HG02623 (cell line): ENCODE data around the gene THAP7.

Experiments
- ATAC-seq: cut with Tn5 transposase; IDR thresholded peaks from one replicate; pipeline ENCODE4 v1.9.1; 2021; ENCODE audit warnings: moderate library complexity; ENCODE audit not compliant: unreplicated experiment

THAP7 gene

DNA sequence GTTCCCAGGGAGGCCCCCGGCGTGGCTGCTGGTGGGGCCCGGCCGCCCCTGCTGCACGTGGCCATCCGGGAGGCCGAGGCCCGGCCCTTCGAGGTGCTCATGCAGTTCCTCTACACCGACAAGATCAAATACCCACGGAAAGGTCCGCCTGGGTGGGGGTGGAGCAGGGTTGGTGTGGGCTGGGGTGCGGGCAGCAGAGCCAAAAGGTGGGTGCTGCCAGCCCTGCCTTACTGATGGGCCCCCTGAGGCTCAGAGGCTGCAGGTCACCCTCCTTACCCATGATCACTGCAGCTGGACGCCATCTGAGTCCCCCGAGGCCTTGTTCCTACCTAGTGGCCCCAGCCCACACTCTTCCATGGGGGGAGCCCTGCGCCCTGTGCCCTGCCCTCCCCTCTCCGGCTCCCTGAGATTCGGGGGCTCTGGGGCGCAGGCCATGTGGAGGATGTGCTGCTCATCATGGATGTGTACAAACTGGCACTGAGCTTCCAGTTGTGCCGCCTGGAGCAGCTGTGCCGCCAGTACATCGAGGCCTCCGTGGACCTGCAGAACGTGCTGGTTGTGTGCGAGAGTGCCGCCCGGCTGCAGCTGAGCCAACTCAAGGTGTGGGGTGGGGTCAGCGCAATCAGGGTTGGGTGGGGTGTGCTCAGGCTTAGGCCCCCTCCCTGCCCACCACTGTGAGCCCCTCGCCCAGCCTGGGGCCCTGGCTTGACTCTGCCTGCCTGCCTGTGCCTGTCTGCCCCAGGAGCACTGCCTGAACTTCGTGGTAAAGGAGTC is 7.6 kb downstream of the THAP7 start:
- ATAC-seq, result no peak

DNA sequence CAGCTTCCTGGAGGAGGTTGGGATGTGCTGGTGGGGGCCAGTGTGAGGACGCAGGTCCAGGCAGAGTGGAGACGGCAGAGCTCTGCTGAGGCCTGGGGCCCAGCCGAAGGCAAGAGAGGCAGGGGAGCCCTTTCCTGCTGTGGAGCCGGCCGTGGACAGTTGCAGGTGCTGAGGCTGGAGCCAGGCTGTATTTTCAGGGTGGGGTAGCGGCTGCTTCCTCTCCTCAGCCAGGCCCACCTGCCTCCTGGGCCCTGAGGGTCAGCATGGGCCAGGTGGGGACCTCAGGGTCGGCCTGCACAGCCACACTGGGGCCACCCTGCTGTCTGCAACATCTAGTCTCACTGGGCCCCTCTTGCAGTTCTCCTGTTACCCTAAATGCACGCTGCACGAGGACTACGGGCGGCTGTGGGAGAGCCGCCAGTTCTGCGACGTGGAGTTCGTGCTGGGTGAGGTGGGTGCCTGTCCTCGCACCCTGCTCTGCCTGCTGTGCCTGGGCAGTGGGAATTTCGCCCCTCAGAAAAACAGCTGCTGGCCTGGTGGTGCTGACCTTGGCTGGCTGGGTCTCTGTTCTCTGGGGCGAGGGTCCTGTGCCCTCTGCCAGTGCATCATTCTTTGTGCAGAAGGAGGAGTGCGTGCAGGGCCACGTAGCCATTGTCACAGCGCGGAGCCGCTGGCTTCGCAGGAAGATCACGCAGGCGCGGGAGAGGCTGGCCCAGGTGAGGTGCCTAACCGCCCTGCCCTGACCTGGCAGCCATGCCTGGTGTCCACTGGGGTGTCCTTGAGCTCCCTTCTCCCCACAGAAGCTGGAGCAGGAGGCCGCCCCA is 8.4 kb downstream of the THAP7 start:
- no peak for ATAC-seq

DNA sequence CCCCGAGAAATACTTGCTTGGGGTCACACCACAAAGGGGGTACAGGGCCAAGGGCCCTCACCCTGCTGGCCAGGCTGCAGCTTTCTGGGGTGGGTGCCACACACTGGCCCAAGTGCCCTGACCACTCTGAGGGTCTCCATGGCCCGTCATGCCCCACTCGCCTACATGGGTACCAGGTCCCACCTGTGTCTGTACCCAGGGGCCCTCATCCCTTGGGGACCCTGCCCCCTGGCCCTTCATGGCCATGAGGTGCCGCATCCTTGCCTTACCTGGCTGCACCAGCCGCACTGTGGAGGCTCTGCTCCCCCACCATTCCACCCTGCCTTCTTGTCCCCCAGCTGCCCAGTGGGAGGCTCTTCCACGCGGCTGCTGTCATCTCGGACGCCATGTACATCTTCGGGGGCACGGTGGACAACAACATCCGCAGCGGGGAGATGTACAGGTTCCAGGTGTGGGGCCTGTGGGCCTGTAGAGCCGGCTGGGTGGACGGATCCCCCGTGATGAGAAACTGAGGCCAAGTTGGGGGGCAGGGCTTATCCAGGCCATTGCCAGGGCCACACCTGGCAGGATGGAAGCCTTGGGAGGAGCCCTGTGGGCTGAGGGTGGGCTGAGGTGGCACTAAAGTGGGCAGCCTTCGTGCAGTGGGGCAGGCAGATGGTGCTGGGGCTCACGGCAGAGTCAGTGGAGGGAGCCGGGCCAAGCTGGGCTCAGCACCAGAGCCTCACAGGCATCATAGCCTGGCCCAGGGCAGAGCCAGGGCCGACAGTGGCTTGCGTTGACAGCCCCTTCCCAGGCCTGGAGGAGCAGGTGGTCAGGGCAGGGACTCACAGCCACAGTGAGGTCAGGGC is 9.2 kb downstream of the THAP7 start:
- no peak for ATAC-seq

DNA sequence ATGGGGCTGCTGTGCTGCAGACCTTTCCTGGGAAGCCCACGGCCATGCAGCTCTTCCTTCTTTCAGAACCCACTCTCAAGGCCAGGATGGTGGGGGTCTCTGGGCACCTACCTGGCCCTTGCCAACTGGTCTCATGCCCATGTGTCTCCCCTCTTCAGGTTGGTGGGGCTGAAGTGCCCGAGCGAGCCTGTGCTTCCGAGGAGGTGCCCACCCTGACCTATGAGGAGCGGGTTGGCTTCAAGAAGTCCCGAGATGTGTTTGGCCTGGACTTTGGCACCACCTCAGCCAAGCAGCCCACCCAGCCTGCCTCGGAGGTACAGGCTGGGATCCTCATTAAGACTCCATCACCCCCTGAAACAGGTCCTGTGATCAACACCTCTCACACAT is 9.9 kb downstream of the THAP7 start:
- no peak for ATAC-seq

DNA sequence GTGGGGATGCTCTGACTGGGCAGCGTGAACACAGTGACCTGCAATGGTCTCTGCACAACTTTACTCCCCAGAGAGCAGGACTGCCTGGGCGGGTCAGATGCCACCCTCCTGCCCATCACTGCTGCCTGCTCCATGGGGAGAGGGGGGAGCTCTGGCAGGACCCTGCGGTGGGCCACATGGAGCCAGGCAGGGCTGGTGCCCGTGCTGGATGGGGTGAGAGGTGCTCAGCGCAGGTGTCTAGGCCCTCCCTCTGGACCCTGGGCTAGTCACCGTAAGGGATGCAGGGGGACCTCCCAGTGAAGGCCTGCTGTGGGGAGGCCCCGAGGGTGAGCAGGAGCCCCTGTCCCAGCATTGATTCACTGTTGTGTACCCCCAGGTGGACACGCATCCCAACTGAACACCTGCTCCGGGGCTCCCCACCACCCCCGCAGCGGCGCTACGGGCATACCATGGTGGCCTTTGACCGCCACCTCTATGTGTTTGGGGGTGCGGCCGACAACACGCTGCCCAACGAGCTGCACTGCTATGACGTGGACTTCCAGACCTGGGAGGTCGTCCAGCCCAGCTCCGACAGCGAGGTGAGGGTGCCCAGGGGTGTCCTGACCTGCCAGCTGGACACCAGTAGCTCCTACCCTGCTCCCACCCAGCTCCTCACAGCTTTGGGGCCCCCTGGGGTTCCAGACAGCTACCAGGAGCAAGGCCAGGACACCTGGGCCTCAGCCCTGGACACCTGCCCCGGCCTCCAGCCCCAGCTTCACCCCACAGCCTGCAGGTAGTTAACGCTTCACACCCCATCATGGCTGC is 10.5 kb downstream of the THAP7 start:
- ATAC-seq, result no peak

DNA sequence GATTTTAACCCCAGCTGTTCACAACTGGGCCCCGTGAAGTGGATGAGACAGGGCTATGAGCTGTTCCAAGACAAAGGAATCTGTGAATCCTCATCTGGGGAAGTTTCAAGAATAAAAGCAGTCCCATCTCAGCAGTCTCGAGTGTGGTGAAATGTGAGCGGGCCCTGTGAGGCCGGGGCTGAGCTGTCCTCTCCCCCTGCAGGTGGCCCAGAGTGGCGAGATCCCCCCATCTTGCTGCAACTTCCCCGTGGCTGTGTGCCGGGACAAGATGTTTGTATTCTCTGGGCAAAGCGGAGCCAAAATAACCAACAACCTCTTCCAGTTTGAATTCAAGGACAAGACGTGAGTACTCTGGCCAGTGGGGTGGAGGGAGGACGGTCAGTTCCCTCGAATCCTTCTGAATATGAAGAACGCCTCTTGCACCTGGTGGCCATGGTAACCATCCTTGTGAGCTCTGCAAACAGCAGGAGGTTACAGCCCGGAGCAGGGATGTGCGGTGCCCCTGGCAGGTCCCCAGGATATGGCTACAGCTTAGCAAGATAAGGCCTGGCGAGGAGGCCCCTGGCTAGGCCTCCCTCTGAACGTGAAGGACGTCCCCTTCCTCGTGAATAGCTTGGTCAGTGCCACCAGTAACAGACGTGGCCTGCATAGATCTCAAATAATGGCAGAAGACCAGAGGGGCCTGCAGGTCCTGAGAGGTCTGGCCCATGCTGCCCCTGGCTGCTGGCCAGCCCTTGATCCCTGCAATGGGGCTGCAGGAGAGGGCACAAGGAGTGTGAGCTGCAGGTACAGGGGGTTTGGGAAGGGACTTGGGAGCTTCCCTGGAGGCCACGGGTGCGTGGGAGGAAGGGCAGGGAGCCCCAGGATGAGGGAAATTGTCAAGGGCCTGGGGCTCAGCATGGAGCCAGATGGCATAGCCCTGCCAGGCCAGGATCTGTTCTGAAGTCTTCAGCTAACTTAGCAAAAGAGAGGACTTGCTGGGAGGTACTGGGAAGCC is 11.4 kb downstream of the THAP7 start:
- ATAC-seq, result no peak

DNA sequence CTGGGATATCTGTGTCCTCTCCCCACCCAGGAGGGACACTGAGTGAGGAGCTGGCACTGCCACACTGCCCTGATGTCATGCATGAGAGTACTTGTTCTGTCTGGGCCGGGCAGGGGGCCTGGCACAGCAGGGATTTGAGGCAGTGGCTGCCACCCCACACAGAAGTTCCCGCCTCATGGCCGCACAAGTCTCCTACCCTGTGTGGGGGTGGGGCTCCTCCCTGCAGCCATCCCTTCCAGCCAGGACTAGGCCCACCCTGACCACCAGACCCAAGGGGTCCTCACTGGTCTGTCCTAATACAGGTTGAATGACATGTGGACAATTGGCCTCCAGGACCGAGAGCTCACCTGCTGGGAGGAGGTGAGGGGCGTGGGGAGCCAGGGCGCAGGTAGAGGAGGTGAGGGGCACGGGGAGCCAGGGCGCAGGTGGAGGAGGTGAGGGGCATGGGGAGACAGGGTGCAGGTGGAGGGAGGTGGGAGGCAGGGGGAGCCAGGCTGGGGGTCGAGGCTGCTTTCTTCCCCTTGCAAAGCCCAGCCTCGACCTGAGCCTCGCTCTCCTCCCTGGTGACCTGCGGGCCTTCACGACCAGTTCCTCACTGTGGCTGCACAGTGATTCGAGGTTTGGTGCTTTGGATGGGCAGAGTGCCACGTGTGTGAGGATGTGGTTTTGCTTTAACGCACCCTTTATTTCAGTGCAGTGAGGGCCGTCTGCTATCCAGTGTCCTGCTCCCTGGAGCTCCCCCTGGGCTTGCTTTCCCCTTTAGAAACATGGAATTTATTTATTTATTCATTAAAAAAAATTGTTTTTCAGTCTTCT is 12.4 kb downstream of the THAP7 start:
- no peak for ATAC-seq

DNA sequence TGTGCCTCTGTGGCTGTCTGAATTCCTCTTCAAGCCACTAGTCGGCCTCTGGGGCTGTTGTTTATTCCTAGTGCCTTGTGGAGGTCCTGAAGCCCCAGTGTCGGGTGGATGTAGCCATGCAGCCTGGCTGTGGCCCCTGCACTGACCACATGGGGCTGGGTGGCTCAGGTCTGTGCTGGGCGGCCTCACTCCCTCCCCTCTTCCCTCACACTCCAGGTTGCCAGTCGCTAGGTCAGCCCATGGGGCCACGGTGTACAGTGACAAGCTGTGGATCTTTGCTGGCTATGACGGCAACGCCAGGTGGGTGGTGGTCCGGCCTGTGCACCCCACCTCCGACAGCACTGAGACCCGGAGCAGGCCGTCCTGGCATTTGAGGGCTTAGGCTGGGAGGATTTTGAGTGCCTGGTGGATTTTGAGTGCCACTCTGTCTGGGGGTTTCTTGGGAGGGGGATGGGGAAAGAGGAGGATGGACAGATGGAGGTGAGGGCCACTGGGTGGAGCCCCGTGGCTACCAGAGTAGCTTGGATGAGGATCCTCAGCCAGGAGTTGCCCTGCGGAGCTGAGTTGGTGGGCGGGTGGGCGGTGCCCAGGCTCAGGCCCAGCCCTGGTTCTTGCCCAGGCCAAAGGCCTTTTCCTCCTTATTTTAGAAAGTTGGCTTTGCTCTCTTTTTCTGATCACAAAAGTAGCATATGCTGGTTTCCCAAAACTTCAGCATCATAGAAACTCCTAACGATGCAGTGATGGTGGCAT is 13.2 kb downstream of the THAP7 start:
- no peak for ATAC-seq

DNA sequence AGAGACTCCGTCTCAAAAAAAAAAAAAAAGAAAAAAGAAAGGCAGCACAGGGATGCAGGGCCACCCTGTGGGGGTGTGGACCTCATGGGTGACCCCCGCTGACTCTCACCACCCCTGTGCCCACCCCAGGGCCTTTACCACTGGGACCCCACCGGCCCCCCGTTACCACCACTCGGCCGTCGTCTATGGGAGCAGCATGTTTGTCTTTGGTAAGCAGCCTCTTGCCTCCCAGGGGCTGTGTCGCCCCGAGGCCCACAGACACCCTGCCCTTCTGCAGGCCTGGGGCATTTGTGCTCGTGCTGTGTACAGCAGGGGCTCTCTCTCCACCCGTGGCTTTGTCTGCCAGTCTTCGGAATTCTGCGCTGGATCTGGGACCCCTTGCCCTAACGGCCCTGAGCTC is 14.5 kb downstream of the THAP7 start:
- no peak for ATAC-seq

DNA sequence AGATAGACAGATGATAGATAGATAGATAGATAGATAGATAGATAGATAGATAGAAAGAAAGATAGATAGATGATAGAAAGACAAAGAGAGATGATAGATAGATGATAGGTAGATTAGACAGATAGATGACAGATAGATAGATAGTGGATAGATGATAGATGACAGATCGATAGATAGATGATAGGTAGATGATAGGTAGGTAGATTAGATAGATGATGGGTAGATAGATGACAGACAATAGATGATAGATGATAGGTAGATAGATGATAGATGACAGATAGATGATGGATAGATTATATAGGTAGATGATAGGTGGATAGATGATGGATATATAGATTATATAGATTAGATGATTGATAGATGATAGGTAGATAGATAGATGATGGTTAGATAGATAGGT is 15.6 kb downstream of the THAP7 start:
- no peak for ATAC-seq

DNA sequence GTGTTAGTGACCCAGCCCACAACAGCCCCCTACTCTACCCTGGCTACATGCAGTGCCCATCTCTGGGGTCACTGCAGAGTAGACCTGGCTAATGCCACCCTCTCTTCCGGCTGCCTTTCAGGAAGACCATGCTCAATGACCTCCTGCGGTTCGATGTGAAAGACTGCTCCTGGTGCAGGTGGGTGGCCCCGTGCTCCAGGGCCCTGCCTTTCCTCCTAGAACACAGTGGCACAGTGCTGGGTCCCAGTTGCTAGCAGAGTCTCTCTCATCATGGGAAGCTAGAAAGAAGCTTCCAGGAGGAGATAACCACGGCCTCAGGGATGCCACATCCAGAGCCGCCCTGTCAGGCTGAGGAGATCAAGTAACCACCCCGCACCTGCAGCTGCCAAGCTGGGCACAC is 16.2 kb downstream of the THAP7 start:
- ATAC-seq, result no peak

DNA sequence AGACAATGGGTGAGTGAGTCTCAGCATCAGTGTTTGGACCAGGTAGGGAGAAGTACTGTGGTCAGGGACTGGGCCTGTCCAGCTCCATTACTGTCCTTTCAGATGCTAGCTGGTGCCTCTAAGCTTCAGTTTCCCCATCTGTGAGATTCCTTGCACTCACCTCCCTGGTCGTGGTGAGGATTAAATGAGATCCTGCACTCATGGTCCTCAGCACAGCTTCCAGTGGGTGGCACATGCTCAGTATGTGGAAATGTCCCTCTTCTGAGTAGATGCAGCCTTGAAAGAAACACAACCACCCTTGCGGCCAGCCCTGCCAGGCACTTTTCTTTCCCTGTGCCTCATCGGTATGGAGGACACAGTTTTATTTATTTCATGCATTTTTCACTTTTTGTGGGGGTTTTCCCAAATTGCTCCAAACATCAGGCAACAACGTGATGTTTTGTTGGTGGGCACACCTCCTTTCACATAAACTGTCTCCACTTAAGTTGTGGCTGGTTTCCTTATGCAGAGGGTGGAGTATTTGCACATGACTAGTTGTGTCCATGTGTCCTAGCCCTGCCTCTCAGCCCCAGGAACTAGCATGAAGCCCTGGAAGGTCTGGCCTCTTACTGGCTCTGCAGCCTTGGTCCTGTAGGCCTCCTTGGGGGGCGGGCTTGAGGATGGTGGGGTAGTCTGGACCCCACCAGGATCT is 18.7 kb downstream of the THAP7 start:
- no peak for ATAC-seq

DNA sequence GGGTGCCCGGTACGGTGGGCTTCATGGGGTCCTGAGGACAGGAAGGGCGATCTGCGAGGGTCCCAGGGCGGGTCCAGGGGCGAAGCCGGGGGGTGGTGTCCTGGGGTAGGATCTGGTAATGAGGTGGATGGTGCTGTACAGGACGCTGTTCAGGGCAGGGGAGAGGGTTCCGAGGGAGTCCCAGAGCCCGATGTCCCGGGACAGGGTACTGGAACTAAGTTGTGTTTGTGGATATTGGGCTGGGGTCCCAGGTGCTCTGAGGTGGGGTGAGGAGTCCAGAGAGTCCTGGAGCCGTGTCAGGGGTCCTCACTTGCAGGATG is 19.4 kb downstream of the THAP7 start:
- peak; percentile 6 for ATAC-seq

DNA sequence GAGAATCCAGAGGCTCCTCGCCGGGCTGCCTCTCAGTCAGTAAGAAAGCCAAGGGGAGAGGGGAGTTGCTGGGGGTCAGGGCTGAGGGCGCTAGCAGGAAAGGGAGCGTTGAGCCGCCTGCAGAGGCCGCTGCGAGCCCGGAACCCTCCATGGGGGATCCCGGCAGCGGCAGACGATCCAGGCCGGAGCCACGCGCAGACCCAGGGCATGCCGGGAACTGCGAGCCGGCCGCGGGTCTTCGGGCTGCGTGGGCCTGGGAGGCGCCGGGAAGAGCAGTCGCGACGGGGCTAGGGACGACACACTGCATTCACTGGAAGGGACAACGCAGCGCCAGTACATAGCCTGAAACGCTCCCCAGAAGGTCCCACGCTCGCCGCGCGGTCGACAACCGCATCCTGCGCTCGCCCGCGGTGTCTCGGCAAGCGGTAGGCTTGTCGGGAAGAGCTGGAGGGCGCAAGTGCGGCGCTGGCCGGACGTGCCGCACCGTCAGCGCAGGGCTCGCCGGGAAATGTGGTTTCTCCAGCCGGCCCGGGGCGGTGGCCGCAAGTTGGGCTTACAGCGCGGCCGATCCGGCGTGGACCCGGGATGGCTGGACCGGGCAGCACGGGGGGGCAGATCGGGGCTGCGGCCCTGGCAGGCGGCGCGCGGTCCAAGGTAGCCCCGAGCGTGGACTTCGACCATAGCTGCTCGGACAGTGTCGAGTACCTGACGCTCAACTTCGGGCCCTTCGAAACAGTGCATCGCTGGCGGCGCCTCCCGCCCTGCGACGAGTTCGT is 19.9 kb downstream of the THAP7 start, which contains the start of gene LZTR1:
TSS of gene LZTR1 (plus strand) at position 511 of the 776 bp plus-strand sequence. CDS start at position 586, 75 bp downstream.
- peak; percentile 76 for ATAC-seq

DNA sequence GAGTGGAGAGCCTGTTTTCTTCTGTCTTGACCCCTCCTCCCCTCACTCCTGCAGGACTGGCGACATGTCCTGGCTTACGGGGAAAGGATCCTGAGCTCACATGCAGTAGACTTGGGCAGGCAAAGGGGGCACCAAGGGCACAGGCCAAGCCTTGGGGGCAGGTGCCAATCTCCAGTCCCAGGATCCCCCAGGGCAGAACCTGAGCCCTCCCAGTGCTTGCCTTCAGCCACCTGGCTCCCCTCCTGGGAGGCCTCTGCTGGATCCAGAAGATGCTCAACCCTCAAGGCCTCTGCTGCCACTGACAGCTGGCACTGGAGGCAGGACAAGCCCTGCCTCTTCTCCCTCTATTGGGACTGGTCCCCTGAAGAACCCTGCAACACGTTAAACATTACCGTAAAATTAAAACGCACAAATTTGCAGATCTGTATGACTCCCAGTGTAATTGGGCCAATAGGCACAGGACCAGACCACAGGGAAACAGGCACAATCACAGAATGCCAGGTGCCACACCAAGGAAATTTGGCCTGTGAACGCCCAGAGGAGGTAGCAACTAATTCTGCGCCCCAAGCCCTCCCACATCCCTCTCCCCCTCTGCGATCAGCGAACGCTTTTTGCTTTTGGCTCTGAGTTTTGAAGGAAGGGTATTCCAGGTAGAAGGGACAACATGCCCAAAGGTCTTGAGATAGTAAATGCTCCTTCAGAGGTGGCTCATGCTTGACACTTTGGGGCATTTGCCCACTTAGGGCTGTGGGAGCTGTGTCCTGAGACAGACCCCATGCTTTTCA is 20.8 kb downstream of the THAP7 start:
- ATAC-seq, result no peak

DNA sequence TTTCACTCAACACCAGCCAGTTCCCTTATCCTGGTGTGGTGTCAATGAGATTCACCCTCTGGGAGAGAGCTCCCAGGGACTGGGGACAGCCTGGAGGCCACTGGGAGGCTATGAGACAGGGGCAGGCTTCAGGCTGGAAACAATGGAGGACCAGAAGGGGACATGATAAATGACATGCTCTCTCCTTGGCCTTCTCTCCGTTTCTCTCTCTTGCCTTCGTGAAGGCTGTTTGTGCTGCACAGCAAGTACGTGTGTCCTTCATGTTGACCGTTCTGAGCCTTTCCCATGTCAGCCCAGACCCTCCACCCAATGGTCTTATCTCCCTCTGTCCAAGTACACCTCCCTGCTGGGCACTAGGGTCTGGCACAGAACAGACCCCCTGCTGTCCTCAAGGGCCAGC is 21.4 kb downstream of the THAP7 start:
- ATAC-seq, result no peak
